Ishikawa (cell line): ENCODE data around the gene DALRD3.

Experiments
- CEBPB ChIP-seq: IDR thresholded peaks from 2 replicates; pipeline ENCODE4 v1.6.1; 2012
- CREB1 ChIP-seq: IDR thresholded peaks from 2 replicates; pipeline ENCODE4 v1.6.1; 2012; ENCODE audit warnings: low read depth
- EGR1 ChIP-seq: IDR thresholded peaks from 2 replicates; pipeline ENCODE4 v1.6.1; 2012
- EP300 ChIP-seq: IDR thresholded peaks from 2 replicates; pipeline ENCODE4 v1.6.1; 2012; ENCODE audit warnings: borderline replicate concordance
- FOXM1 ChIP-seq: IDR thresholded peaks from 2 replicates; pipeline ENCODE4 v1.6.1; 2012; ENCODE audit warnings: low read depth, borderline replicate concordance
- MAX ChIP-seq: IDR thresholded peaks from 2 replicates; pipeline ENCODE4 v1.6.1; 2012
- NFIC ChIP-seq: IDR thresholded peaks from 2 replicates; pipeline ENCODE4 v1.6.1; 2012
- RAD21 ChIP-seq: IDR thresholded peaks from 2 replicates; pipeline ENCODE4 v1.6.1; 2012; ENCODE audit warnings: low read depth
- REST ChIP-seq: IDR thresholded peaks from 2 replicates; pipeline ENCODE4 v1.6.1; 2012; ENCODE audit warnings: low read depth, mild to moderate bottlenecking
- TAF1 ChIP-seq: IDR thresholded peaks from 2 replicates; pipeline ENCODE4 v1.6.1; 2012; ENCODE audit warnings: low read depth, mild to moderate bottlenecking
- TCF12 ChIP-seq: IDR thresholded peaks from 2 replicates; pipeline ENCODE4 v1.6.1; 2012; ENCODE audit warnings: low read depth
- TEAD4 ChIP-seq: IDR thresholded peaks from 2 replicates; pipeline ENCODE4 v1.6.1; 2012
- USF1 ChIP-seq: IDR thresholded peaks from 2 replicates; pipeline ENCODE4 v1.6.1; 2012
- YY1 ChIP-seq: IDR thresholded peaks from 2 replicates; pipeline ENCODE4 v1.6.1; 2012; ENCODE audit warnings: low read depth
- ZBTB7A ChIP-seq: IDR thresholded peaks from 2 replicates; pipeline ENCODE4 v1.6.1; 2012; ENCODE audit warnings: low read depth

Gene DALRD3

GRCh38 chr3:49053543-49053942 lies 35.2 kb upstream of the DALRD3 start:
- TF ChIP-seq TAF1 (no peak), YY1 (no peak), RAD21 (no peak), EP300 (no peak), FOXM1 (no peak)

GRCh38 chr3:49035281-49035680 lies 16.9 kb upstream of the DALRD3 start:
- TF ChIP-seq TEAD4 (no peak), EGR1 (no peak), CREB1 (no peak), USF1 (no peak), CEBPB (no peak), TCF12 (no peak), ZBTB7A (no peak)

- no peak for TF ChIP-seq FOXM1
- TF ChIP-seq CREB1 = no peak
- TF ChIP-seq TEAD4 = no peak
- TF ChIP-seq EGR1 = no peak
- TF ChIP-seq TCF12 = no peak
- TF ChIP-seq USF1 = no peak
- TF ChIP-seq NFIC = no peak
Observed at GRCh38 chr3:49034650-49035049, 16.3 kb upstream of the DALRD3 start.

- TF ChIP-seq REST (no peak), EP300 (no peak), ZBTB7A (no peak), NFIC (no peak)
Observed at GRCh38 chr3:49032646-49033304, 14.4 kb upstream of the DALRD3 start.

GRCh38 chr3:49030321-49030720 lies 11.9 kb upstream of the DALRD3 start:
- TF ChIP-seq CEBPB = no peak
- no peak for TF ChIP-seq TCF12
- TF ChIP-seq NFIC = no peak
- no peak for TF ChIP-seq ZBTB7A
- TF ChIP-seq REST = no peak
- TF ChIP-seq USF1 = no peak
- TF ChIP-seq EGR1 = no peak
- TF ChIP-seq RAD21 = no peak
- no peak for TF ChIP-seq MAX
- TF ChIP-seq FOXM1 = no peak
- no peak for TF ChIP-seq CREB1
- TF ChIP-seq TAF1 = no peak
- no peak for TF ChIP-seq YY1
- no peak for TF ChIP-seq EP300
- TF ChIP-seq TEAD4 = no peak

GRCh38 chr3:49029563-49029884 lies 11.1 kb upstream of the DALRD3 start:
- TF ChIP-seq EP300 = peak; percentile 1; the same call in 1 of the 2 replicates
- TF ChIP-seq TCF12 = no peak
